Left forelimb (tissue), 1 donor: ENCODE data around the gene DUSP9.
"Not testable (repeated sequence)": the region's sequence is repeated elsewhere in the genome, so short reads cannot be mapped to it uniquely, and the experiment has no call there.

Experiments used
- DNase-seq: peaks from one replicate; pipeline ENCODE4 v3.0.0-alpha.2; 2018; ENCODE audit warnings: low spot score

DUSP9 gene

GRCh38 chrX:153692611-153693156 is 45.7 kb downstream of the DUSP9 start:
- no peak for DNase-seq

- no peak for DNase-seq
Observed at GRCh38 chrX:153693216-153694086, 46.4 kb downstream of the DUSP9 start.

- DNase-seq, result not testable (repeated sequence)
Observed at GRCh38 chrX:153694256-153694655, 47.3 kb downstream of the DUSP9 start.

- DNase-seq, result no peak
Observed at GRCh38 chrX:153694687-153695270, 47.8 kb downstream of the DUSP9 start.

GRCh38 chrX:153696100-153696499 is 49.1 kb downstream of the DUSP9 start:
- DNase-seq, result no peak

GRCh38 chrX:153696538-153696937 is 49.5 kb downstream of the DUSP9 start:
- not testable (repeated sequence) for DNase-seq

GRCh38 chrX:153696986-153697722 is 50.2 kb downstream of the DUSP9 start:
- DNase-seq, result not testable (repeated sequence)

GRCh38 chrX:153697924-153698865 is 51.2 kb downstream of the DUSP9 start:
- DNase-seq, result no peak

- not testable (repeated sequence) for DNase-seq
Observed at GRCh38 chrX:153699210-153699783, 52.3 kb downstream of the DUSP9 start.

- not testable (repeated sequence) for DNase-seq
Observed at GRCh38 chrX:153699784-153700371, 52.9 kb downstream of the DUSP9 start.

- no peak for DNase-seq
Observed at GRCh38 chrX:153700376-153700945, 53.5 kb downstream of the DUSP9 start.
